Endothelial cell of umbilical vein (primary cell): ENCODE data around the gene C12orf42. TPM values are rescaled to one million over a fixed set of nuclear protein-coding genes. Genes with fewer than 3 reads are reported as not detected.

Source experiments
- BruUV-seq: library from RNA; stranded (reverse); fragments of 400-500 nt; replicated peaks from 2 replicates; lab custom pipeline; 2021; lab: Mats Ljungman, UMichigan
- CTCF ChIA-PET: fragments of 300-600, 350-600 bp; sonication (Branson Sonifier 250); formaldehyde crosslinking; loops from one replicate; lab custom pipeline; 2021; ENCODE audit warnings: antibody characterized with exemption, inconsistent platforms; lab: Charles Lee
- POLR2A ChIA-PET: fragments of 300-600, 350-600 bp; sonication (Branson Sonifier 250); formaldehyde crosslinking; loops from one replicate; lab custom pipeline; 2021; ENCODE audit warnings: antibody characterized with exemption, inconsistent platforms; lab: Charles Lee
- DNase-seq: peaks from one replicate; pipeline ENCODE4 v3.0.0-alpha.2; 2011; ENCODE audit warnings: low read depth, low spot score
- FAIRE-seq: peaks from 2 replicates; lab custom pipeline; 2011; peaks lifted over from hg19 to GRCh38; lab: Jason Lieb, UNC
- H2AFZ ChIP-seq: 2 replicates; pipeline ENCODE4 v1.6.0; 2012; ENCODE audit warnings: low read depth, low read length, control low read depth, inconsistent platforms
- H3K27ac ChIP-seq: 2 replicates; pipeline ENCODE4 v1.5.1; 2011; ENCODE audit warnings: low read depth, mild to moderate bottlenecking, control low read depth, low read length, moderate library complexity; ENCODE audit not compliant: insufficient read depth
- H3K27me3 ChIP-seq, 2 experiments: 2 replicates each; pipeline versions ENCODE4 v1.6.0 to v1.6.1; 2011; ENCODE audit warnings: low read length in 2 of 2, mixed read lengths in 1 of 2; ENCODE audit not compliant: control insufficient read depth in 2 of 2, insufficient read depth in 2 of 2
- H3K36me3 ChIP-seq, 2 experiments: 2 replicates in 1 of 2; 3 replicates in 1 of 2; pipeline ENCODE4 v1.5.1; 2011; ENCODE audit warnings: low read length in 2 of 2, mild to moderate bottlenecking in 1 of 2, moderate library complexity in 1 of 2; ENCODE audit not compliant: control insufficient read depth in 2 of 2, insufficient read depth in 2 of 2; ENCODE audit errors: extremely low read depth in 1 of 2
- H3K4me1 ChIP-seq: 3 replicates; pipeline ENCODE4 v1.5.1; 2011; ENCODE audit warnings: mild to moderate bottlenecking, low read length; ENCODE audit not compliant: control insufficient read depth, insufficient read depth; ENCODE audit errors: extremely low read depth
- H3K4me2 ChIP-seq: 2 replicates; pipeline ENCODE4 v1.6.1; 2011; ENCODE audit warnings: low read length, control low read depth, mixed read lengths; ENCODE audit not compliant: insufficient read depth
- H3K4me3 ChIP-seq, 3 experiments: fragments of 200-600 bp in 1 of 3; sonication (generic), shearing (Covaris generic) in 1 of 3; replicated peaks in 1 of 3; 2 replicates each; pipeline ENCODE4 v1.5.1; 2011 to 2016; ENCODE audit warnings: control low read depth in 3 of 3, low read length in 3 of 3, mild to moderate bottlenecking in 2 of 3, inconsistent platforms in 1 of 3, low read depth in 1 of 3, moderate library complexity in 1 of 3; ENCODE audit not compliant: insufficient read depth in 1 of 3
- H3K79me2 ChIP-seq: 2 replicates; pipeline ENCODE4 v1.6.0; 2012; ENCODE audit warnings: low read length, inconsistent platforms; ENCODE audit not compliant: control insufficient read depth, insufficient read depth
- H3K9ac ChIP-seq: replicated peaks from 2 replicates; pipeline ENCODE3; 2011; ENCODE audit warnings: low read length, control low read depth; ENCODE audit not compliant: insufficient read depth; ENCODE audit errors: extremely low read depth
- H3K9me1 ChIP-seq: replicated peaks from 3 replicates; pipeline ENCODE4 v1.6.0; 2011; ENCODE audit warnings: mild to moderate bottlenecking, low read length; ENCODE audit not compliant: control insufficient read depth, insufficient read depth; ENCODE audit errors: extremely low read depth
- H3K9me3 ChIP-seq: replicated peaks from 2 replicates; pipeline ENCODE4 v1.5.1; 2012; ENCODE audit warnings: low read length, inconsistent platforms; ENCODE audit not compliant: control insufficient read depth, insufficient read depth
- H4K20me1 ChIP-seq: replicated peaks from 2 replicates; pipeline ENCODE3; 2011; ENCODE audit warnings: mild to moderate bottlenecking, low read length; ENCODE audit not compliant: control insufficient read depth, insufficient read depth; ENCODE audit errors: extremely low read depth
- CTCF ChIP-seq, 2 donors: IDR thresholded peaks; 1 replicate in 1 of 2; 2 replicates in 1 of 2; pipeline ENCODE4 v1.5.1; 2011; ENCODE audit warnings: low read length in 2 of 2, mild to moderate bottlenecking in 2 of 2, moderate library complexity in 2 of 2, control low read depth in 1 of 2, inconsistent platforms in 1 of 2, low read depth in 1 of 2; ENCODE audit not compliant: insufficient read depth in 1 of 2; ENCODE audit errors: extremely low read depth in 1 of 2
- EZH2 ChIP-seq: IDR thresholded peaks from 2 replicates; pipeline ENCODE4 v1.6.1; 2012; ENCODE audit warnings: borderline replicate concordance, low read depth, mild to moderate bottlenecking, moderate library complexity, low read length, inconsistent platforms; ENCODE audit not compliant: severe bottlenecking
- FOS ChIP-seq: IDR thresholded peaks from 2 replicates; pipeline ENCODE4 v1.6.1; 2011; ENCODE audit warnings: mild to moderate bottlenecking, low read length, moderate library complexity, borderline replicate concordance; ENCODE audit not compliant: insufficient read depth
- GATA2 ChIP-seq: IDR thresholded peaks from 2 replicates; pipeline ENCODE4 v1.7.0; 2011; ENCODE audit warnings: low read depth, mild to moderate bottlenecking, moderate library complexity, mixed read lengths, low read length; ENCODE audit not compliant: insufficient read length, insufficient read depth
- JUN ChIP-seq: IDR thresholded peaks from 2 replicates; pipeline ENCODE4 v1.6.1; 2011; ENCODE audit warnings: borderline replicate concordance, low read depth; ENCODE audit not compliant: insufficient read length, insufficient read depth
- MYC ChIP-seq: IDR thresholded peaks from one replicate; pipeline ENCODE4 v1.6.1; 2011; ENCODE audit warnings: mild to moderate bottlenecking, low read depth, low read length
- POLR2A ChIP-seq: IDR thresholded peaks from 2 replicates; pipeline ENCODE4 v1.6.1; 2012; ENCODE audit warnings: low read depth, mild to moderate bottlenecking, control low read depth, low read length
- POLR2AphosphoS5 ChIP-seq: IDR thresholded peaks from 2 replicates; pipeline ENCODE4 v1.6.1; 2012; ENCODE audit warnings: low read depth, mild to moderate bottlenecking, control low read depth, low read length, moderate library complexity; ENCODE audit not compliant: insufficient read depth
- dilution Hi-C: fragments of 300-500 bp; cut with MboI; formaldehyde crosslinking; loops from one replicate; pipeline ENCODE4 v1.15.0; 2019; ENCODE audit warnings: low sequenced_read_pairs; ENCODE audit not compliant: extremely low pct_ligation_motif_present
- intact Hi-C: fragments of 100-400 bp; cut with micrococcal nuclease; formaldehyde crosslinking; loops from one replicate; pipeline ENCODE4 v1.10.0; 2022
- polyA plus RNA-seq, 4 experiments: library from polyadenylated mRNA; depleted of rRNA in 3 of 4; stranded (reverse) in 3 of 4; unstranded in 1 of 4; fragments of >200 nt; gene quantifications; 2 replicates each; pipeline versions ENCODE4 v1.2.1 to v1.2.3, GENCODE V29; 2011 to 2012; ENCODE audit warnings: missing spikeins in 1 of 4
- total RNA-seq: library from RNA; stranded (reverse); gene quantifications from 2 replicates; pipeline ENCODE4 v1.2.3, GENCODE V29; 2021
- TF ChIP-seq, protein P1 (sequence below): IDR thresholded peaks from 2 replicates; pipeline ENCODE4 v1.6.1; 2011; ENCODE audit not compliant: insufficient read depth, insufficient read length

Gene C12orf42
- total and polyA plus RNA-seq, 2 donors (not counting 3 experiments of a cell fraction or from before 2014, with no cell fraction given) = not detected

DNA sequence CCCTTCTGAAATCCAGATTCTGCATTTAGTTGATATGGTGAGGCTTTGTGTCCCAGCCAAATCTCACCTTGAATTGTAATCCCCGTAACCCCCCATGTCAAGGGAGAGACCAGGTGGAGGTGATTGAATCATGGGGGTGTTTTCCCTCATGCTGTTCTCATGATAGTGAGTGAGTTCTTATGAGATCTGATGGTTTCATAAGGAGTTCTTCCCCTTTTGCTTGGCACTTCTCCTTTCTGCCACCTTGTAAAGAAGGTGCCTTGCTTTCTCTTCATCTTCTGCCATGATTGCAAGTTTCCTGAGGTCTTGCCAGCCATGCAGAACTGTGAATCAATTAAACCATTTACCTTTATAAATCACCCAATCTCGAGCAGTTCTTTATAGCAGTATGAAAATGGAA, 23.1 kb upstream of the C12orf42 start:
- Histone ChIP-seq H3K27me3 (no peaks in the 10 kb centered on the region), H3K9me1 (no peaks in the 10 kb centered on the region), H3K79me2 (no peaks in the 10 kb centered on the region), H2AFZ (no peak overlapping the region), H3K27ac (no peak overlapping the region), H3K4me2 (no peak overlapping the region), H4K20me1 (no peaks in the 10 kb centered on the region), H3K9ac (no peak overlapping the region), H3K9me3 (no peaks in the 10 kb centered on the region), H3K4me1 (no peaks in the 10 kb centered on the region), H3K36me3 (no peaks in the 10 kb centered on the region), H3K4me3 (no peak overlapping the region)
- FAIRE-seq (no peak), DNase-seq (no peak)
- ChIA-PET POLR2A (no interaction called here), CTCF (no interaction called here)
- BruUV-seq = no TSS peak
- TF ChIP-seq POLR2A (no peak), GATA2 (no peak), EZH2 (no peak), MYC (no peak), FOS (no peak), CTCF (IDR thresholded peaks at IDR 0.05; ENCODE audit: extremely low read depth in 1 of 2, insufficient read depth in 1 of 2, low read depth in 1 of 2, low read length in 2 of 2) (no peak), POLR2AphosphoS5 (no peak), JUN (no peak)
- TF ChIP-seq, protein P1, sequence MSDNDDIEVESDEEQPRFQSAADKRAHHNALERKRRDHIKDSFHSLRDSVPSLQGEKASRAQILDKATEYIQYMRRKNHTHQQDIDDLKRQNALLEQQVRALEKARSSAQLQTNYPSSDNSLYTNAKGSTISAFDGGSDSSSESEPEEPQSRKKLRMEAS = no peak
- intact Hi-C loops = no loop called here
- dilution Hi-C loops = no loop called here
